GM18519 (cell line): Measurements from ENCODE around the gene INSM2.

Experiments
- ATAC-seq: cut with Tn5 transposase; IDR thresholded peaks from one replicate; pipeline ENCODE4 v1.9.1; 2021; ENCODE audit warnings: mild to moderate bottlenecking, moderate library complexity; ENCODE audit not compliant: unreplicated experiment, low FRiP score

Gene INSM2

GRCh38 chr14:35543006-35543405, 9.0 kb downstream of the INSM2 start:
- ATAC-seq = no peak

- ATAC-seq = no peak
These were observed 15.6 kb downstream of the INSM2 start for GRCh38 chr14:35549551-35549950.

GRCh38 chr14:35551081-35551480, 17.1 kb downstream of the INSM2 start:
- ATAC-seq = no peak

GRCh38 chr14:35553808-35554207, 19.8 kb downstream of the INSM2 start:
- no peak for ATAC-seq

- no peak for ATAC-seq
These were observed 22.6 kb downstream of the INSM2 start for GRCh38 chr14:35556548-35556947.

- ATAC-seq = no peak
These were observed 23.3 kb downstream of the INSM2 start for GRCh38 chr14:35557221-35557747.

GRCh38 chr14:35558680-35559079, 24.7 kb downstream of the INSM2 start:
- no peak for ATAC-seq

GRCh38 chr14:35565871-35566464, 32.0 kb downstream of the INSM2 start:
- ATAC-seq = no peak

GRCh38 chr14:35571598-35571997, 37.6 kb downstream of the INSM2 start:
- no peak for ATAC-seq

- no peak for ATAC-seq
These were observed 39.9 kb downstream of the INSM2 start for GRCh38 chr14:35573911-35574310.

GRCh38 chr14:35576260-35576659, 42.3 kb downstream of the INSM2 start:
- ATAC-seq = no peak

- ATAC-seq = no peak
These were observed 42.9 kb downstream of the INSM2 start for GRCh38 chr14:35576856-35577255.

GRCh38 chr14:35578135-35578534, 44.2 kb downstream of the INSM2 start:
- ATAC-seq = no peak

GRCh38 chr14:35578639-35579038, 44.7 kb downstream of the INSM2 start:
- no peak for ATAC-seq
